Mucosa of descending colon (tissue), 3 donors: ENCODE measurements around the gene EVA1B. TPM values are rescaled to one million over a fixed set of nuclear protein-coding genes. Genes with fewer than 3 reads are reported as not detected.

Source experiments
- ATAC-seq: fragments of 200-7000 bp; cut with Tn5 transposase; one replicate; pipeline ENCODE4 v1.9.1; 2020; ENCODE audit warnings: mild to moderate bottlenecking, moderate library complexity
- DNase-seq, 3 donors: peaks; one replicate each; pipeline ENCODE4 v3.0.0-alpha.2; 2020
- H3K36me3 ChIP-seq: fragments of 200-600 bp; one replicate; pipeline ENCODE4 v1.8.0; 2021; ENCODE audit warnings: low read depth, mild to moderate bottlenecking
- H3K4me1 ChIP-seq: fragments of 200-600 bp; one replicate; pipeline ENCODE4 v1.8.0; 2021; ENCODE audit warnings: low read depth, mild to moderate bottlenecking
- H3K4me3 ChIP-seq: fragments of 200-600 bp; one replicate; pipeline ENCODE4 v1.8.0; 2021; ENCODE audit warnings: mild to moderate bottlenecking
- H3K9me3 ChIP-seq: fragments of 200-600 bp; one replicate; pipeline ENCODE4 v1.8.0; 2021; ENCODE audit warnings: mild to moderate bottlenecking
- intact Hi-C, 2 donors: fragments of 100-400 bp; cut with DNase I in 1 of 2; cut with micrococcal nuclease in 1 of 2; formaldehyde crosslinking; loops; one replicate each; pipeline versions ENCODE4 v1.11.0 to v1.11.1; 2022; cut with DNase I, micrococcal nuclease
- total RNA-seq, 3 donors: library from RNA; stranded (reverse); fragmentation: NEBNext Ultra II Directional in 2 of 3; extraction: Animal tissue kit (Norgen Biotek cat#: 25700) in 2 of 3; gene quantifications; one replicate each; pipeline versions ENCODE4 v1.2.1 to v1.2.4, GENCODE V29; 2021 to 2023
- TF ChIP-seq, protein P1 (sequence below): fragments of 200-600 bp; IDR thresholded peaks from one replicate; pipeline ENCODE4 v1.8.0; 2022; ENCODE audit warnings: antibody characterized with exemption, mild to moderate bottlenecking
- donor health status: DM: no; HTN: no; CAD: no; lungs with moderate emphysema.
- donor health status: DM: no; HTN: no; CAD: no.
- donor health status: DM: no; HTN: yes; CAD: no.

EVA1B gene
- total RNA-seq, 3 donors from 2014 or later: 1.5 to 17.6 (median 8.2) TPM

DNA sequence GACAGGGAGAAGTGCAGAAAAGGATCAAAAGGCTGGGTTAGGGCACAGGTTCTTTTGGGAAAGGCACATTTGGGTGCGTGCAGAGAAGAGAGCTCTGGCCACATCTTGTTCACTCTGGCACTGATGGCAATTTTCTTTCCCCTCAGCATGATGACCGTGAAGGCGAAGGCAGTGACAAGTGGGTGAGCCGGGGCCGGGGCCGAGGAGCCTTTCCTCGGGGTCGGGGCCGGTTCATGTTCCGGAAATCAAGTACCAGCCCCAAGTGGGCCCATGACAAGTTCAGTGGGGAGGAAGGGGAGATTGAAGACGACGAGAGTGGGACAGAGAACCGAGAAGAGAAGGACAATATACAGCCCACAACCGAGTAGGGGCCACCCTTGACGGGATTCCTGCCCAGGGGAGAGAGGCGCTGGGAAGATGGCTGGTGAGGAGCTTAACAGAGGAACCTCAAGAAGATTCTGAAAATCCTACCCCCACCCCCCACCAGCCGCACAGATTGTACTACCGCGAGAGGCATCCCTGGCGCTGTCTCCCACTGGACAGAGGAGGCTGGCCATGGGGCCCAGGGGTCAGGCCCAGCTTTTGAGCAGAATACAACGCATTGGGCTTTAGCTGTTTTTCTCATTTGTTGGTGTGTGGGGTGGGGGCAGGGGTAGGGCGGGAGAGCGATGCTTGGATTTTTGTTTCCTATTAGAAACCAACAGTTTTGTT lies 19.6 kb downstream of the EVA1B start:
- intact Hi-C loops: no loop called here
- Histone ChIP-seq H3K4me3 (no peak overlapping the region), H3K4me1 (peaks cover 19% of the 10 kb centered on the region), H3K9me3 (no peaks in the 10 kb centered on the region), H3K36me3 (peaks cover 13% of the 10 kb centered on the region)
- DNase-seq (peak in 1 of 3 donors; percentile 45), ATAC-seq (no peak)
- TF ChIP-seq, protein P1, sequence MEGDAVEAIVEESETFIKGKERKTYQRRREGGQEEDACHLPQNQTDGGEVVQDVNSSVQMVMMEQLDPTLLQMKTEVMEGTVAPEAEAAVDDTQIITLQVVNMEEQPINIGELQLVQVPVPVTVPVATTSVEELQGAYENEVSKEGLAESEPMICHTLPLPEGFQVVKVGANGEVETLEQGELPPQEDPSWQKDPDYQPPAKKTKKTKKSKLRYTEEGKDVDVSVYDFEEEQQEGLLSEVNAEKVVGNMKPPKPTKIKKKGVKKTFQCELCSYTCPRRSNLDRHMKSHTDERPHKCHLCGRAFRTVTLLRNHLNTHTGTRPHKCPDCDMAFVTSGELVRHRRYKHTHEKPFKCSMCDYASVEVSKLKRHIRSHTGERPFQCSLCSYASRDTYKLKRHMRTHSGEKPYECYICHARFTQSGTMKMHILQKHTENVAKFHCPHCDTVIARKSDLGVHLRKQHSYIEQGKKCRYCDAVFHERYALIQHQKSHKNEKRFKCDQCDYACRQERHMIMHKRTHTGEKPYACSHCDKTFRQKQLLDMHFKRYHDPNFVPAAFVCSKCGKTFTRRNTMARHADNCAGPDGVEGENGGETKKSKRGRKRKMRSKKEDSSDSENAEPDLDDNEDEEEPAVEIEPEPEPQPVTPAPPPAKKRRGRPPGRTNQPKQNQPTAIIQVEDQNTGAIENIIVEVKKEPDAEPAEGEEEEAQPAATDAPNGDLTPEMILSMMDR: no peak

DNA sequence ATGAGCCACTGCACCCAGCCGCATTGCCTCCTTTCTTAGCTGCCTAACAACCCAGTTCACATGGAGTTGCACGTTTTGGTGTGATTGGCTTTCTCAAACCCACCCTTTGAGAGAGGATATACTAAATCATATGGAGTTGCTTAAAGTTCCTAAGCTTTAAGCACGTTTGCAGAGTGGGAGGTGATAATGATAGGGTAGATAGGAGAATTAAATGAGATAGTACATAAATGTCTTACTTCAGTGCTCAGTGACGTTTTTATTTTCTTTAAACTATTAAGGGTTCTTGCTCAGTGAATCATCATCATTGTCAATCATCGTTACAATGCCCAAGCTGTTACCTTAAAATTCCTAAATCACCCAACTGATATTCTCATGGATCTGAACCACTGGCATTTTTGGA lies 20.2 kb downstream of the EVA1B start:
- intact Hi-C loops: no loop called here
- no peak for ATAC-seq
- H3K9me3 ChIP-seq: no peaks in the 10 kb centered on the region
- DNase-seq: no peak
- TF ChIP-seq, protein P1: no peak
- H3K4me1 ChIP-seq: peaks cover 19% of the 10 kb centered on the region
- H3K4me3 ChIP-seq: no peak overlapping the region
- peaks cover 13% of the 10 kb centered on the region for H3K36me3 ChIP-seq

DNA sequence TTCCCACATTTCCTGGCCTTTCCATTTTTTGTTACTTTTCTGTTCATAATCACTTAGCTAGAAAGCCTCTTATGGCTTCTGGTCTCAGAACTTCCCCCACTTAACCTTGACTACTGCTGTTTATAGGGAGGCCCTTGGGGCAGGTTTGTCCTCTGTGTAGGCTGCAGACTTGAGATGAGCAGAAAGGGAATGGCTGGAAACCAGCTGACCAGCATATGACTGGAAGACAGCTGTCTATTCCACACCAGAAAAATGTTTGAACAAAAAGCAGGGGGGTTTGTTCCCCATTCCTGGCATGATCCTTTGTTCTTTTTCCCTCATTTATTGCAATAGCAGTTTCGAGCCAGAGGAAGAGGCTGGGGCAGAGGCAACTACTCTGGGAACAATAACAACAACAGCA lies 22.2 kb downstream of the EVA1B start:
- Histone ChIP-seq H3K36me3 (peaks cover 13% of the 10 kb centered on the region), H3K9me3 (no peaks in the 10 kb centered on the region), H3K4me1 (peaks cover 22% of the 10 kb centered on the region), H3K4me3 (no peak overlapping the region)
- DNase-seq: no peak
- intact Hi-C loops: no loop called here
- TF ChIP-seq, protein P1: no peak
- ATAC-seq: no peak

DNA sequence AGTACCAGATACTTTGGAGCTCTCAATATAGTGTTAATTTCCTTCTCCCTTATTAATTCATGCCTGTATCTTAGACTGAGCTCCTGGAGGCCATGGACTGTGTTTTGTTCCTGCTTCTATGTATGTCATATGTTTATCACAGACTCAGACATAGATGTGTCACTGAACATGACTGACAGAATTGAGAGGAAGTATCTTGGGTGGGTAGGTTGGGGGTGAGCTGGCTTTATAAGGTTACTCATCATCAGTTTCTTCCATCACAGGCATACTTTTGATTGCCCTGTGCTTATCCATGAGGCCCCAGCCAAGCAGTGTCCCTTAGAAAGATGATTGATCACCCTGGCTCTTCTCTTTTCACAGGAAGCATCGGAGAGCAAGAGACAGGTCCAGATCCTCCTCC lies 22.9 kb downstream of the EVA1B start:
- intact Hi-C loops: no loop called here
- TF ChIP-seq, protein P1: no peak
- no peak for DNase-seq
- ATAC-seq: peak; percentile 21
- Histone ChIP-seq H3K36me3 (peaks cover 13% of the 10 kb centered on the region), H3K4me3 (no peak overlapping the region), H3K9me3 (no peaks in the 10 kb centered on the region), H3K4me1 (peaks cover 19% of the 10 kb centered on the region)

DNA sequence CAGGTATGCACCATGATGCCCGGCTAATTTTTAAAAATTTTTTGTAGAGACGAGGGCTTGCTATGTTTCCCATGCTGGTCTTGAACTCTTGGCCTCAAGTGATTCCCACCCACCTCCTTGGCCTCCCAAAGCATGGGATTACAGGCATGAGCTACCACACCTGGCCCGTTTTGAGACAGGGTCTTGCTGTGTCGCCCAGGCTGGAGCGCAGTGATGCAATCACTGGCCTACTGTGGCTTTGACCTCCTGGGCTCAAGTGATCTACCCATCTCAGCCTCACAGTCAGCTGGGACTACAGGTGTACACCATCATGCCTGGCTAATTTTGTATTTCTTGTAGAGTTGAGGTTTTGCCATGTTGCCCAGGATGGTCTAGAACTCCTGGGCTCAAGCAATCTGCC lies 24.8 kb downstream of the EVA1B start:
- no peaks in the 10 kb centered on the region for H3K9me3 ChIP-seq
- DNase-seq (no peak), ATAC-seq (no peak)
- TF ChIP-seq, protein P1: no peak
- peaks cover 13% of the 10 kb centered on the region for H3K36me3 ChIP-seq
- intact Hi-C loops: no loop called here
- H3K4me3 ChIP-seq: no peak overlapping the region
- peaks cover 23% of the 10 kb centered on the region for H3K4me1 ChIP-seq
